ENCODE data around the gene EXT2. TPM values are rescaled to one million over a fixed set of nuclear protein-coding genes. Genes with fewer than 3 reads are reported as not detected.

EXT2 gene
- total RNA-seq, 1 donor from 2014 or later = 75.0 TPM

DNA sequence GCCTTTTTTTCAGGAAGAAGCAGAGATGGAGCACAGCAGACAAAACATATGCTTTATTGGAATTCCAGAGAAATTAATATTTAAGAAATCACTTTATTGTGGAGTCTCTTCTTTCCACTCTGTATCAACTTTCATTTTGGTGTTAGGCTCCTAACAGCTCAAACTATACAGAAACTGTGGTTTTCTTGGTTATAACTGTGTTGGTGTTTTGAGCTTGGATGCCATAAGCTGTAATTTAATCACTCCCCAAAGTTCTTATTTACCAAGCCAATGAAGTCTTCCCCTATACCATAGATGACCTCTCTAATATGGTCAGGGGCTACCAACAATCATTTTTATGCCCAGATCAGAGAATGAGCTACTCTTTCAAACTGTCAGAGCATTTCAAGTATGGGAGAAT, 90.0 kb downstream of the EXT2 start:
- DNase-seq (ENCODE audit: low spot score in 2 of 2, unreplicated experiment in 2 of 2) = no peak
- Mint-ChIP-seq H3K27ac (no peak overlapping the region), H3K4me3 (no peak overlapping the region), H3K4me1 (peaks cover 13% of the 10 kb centered on the region), H3K36me3 (peaks cover 43% of the 10 kb centered on the region), H3K27me3 (ENCODE audit: low read depth) (no peaks in the 10 kb centered on the region), H3K9me3 (peaks cover 30% of the 10 kb centered on the region)
- TF ChIP-seq, protein P1, sequence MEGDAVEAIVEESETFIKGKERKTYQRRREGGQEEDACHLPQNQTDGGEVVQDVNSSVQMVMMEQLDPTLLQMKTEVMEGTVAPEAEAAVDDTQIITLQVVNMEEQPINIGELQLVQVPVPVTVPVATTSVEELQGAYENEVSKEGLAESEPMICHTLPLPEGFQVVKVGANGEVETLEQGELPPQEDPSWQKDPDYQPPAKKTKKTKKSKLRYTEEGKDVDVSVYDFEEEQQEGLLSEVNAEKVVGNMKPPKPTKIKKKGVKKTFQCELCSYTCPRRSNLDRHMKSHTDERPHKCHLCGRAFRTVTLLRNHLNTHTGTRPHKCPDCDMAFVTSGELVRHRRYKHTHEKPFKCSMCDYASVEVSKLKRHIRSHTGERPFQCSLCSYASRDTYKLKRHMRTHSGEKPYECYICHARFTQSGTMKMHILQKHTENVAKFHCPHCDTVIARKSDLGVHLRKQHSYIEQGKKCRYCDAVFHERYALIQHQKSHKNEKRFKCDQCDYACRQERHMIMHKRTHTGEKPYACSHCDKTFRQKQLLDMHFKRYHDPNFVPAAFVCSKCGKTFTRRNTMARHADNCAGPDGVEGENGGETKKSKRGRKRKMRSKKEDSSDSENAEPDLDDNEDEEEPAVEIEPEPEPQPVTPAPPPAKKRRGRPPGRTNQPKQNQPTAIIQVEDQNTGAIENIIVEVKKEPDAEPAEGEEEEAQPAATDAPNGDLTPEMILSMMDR (IDR thresholded peaks at IDR 0.05; ENCODE audit: unreplicated experiment) = no peak

DNA sequence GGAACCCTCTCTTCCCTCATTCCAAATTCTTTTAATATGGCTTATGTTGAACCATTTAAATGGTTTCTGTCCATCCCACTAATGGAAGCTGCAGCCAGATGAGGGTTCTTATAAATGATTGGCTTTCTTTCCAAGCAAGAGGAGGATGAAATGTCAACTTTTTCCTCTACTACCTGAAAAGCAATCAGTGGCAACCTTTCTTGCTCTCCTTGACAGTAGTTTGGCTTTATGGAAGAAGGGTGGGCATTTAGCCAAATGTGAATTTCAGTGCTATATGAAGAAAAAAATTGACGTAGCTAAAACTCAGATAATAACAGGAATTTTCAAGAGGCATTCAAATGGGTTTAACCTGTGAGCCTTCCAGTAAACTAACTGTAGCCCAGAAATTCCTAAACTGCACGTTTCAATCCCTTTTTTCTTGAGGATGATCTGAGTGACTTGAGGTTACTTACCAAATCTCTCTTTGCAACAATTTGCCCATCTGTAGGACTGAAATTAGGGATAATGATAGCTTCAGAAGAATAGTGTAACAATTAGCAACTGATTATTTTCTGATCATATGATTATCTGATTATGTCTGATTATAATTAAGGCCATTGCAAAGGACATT, 90.9 kb downstream of the EXT2 start:
- Mint-ChIP-seq H3K9me3 (peaks cover 30% of the 10 kb centered on the region), H3K4me1 (peaks cover 20% of the 10 kb centered on the region), H3K36me3 (peaks cover 43% of the 10 kb centered on the region), H3K27ac (no peak overlapping the region), H3K27me3 (ENCODE audit: low read depth) (no peaks in the 10 kb centered on the region), H3K4me3 (no peak overlapping the region)
- DNase-seq (ENCODE audit: low spot score in 2 of 2, unreplicated experiment in 2 of 2) = no peak
- TF ChIP-seq, protein P1 (IDR thresholded peaks at IDR 0.05; ENCODE audit: unreplicated experiment) = no peak

DNA sequence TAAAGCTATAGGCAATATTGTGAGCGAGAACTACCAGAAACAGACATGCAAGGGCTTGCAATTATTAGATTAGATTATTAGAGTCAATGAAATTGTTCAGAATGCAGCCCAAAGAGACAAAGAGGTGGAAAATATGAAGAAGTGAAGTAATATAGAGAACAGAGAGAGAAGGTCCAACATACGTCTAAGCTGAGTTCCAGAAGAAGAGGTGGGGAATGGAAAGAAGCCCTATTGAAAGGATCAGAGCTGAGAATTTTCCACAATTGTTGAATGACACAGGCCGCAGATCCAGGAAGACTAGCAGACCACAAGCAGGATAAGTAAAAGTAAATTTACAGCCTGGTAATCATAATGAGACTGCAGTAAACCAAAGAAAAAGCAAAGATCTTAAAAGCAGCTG, 93.2 kb downstream of the EXT2 start:
- no peak overlapping the region for H3K27ac Mint-ChIP-seq
- no peaks in the 10 kb centered on the region for H3K27me3 Mint-ChIP-seq (ENCODE audit: low read depth)
- H3K4me1 Mint-ChIP-seq = peaks cover 28% of the 10 kb centered on the region
- no peak overlapping the region for H3K4me3 Mint-ChIP-seq
- peaks cover 27% of the 10 kb centered on the region for H3K9me3 Mint-ChIP-seq
- DNase-seq (ENCODE audit: low spot score in 2 of 2, unreplicated experiment in 2 of 2) = no peak
- peaks cover 47% of the 10 kb centered on the region for H3K36me3 Mint-ChIP-seq
- TF ChIP-seq, protein P1 (IDR thresholded peaks at IDR 0.05; ENCODE audit: unreplicated experiment) = no peak

DNA sequence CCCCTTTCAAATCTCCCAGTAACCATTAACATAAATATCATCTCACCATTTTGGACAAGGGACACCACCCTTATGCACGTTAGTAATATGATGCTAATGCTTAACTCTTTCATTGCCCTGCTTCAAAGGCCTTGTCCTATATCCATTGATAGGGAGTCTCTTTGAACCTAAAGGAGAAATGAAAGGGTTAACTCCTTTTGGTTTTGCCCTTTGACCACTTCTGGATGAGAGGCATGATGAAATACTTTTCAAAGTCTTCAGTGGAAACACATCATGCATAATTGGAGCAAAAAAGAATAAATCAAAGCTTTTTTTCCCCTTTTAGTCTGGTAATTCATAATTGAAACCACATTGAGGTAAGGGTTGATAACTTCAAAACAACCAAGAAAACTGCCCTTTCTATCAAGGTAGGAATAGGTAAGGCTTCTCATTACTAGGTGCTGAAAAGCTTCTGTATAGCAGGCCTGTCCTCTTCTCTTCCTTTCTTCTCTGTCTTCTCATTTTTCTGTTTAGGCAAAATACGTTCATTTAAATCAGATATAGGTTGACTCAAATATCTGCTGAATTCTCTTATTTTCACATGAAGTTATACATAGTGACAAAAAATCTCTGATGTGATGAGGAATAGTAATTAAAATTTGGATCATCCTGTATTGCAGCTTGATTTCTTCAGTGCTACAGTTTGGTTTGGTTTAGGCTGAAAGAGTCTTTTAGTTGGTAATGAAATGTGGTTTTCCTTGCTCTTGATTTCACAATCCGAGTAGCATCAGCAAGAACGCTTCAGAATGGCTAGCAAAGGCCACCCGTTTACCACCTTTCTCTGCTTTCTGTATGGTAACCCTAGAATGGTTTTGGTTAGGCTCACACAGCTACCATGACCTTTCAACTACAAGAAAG, 94.8 kb downstream of the EXT2 start:
- no peak for DNase-seq (ENCODE audit: low spot score in 2 of 2, unreplicated experiment in 2 of 2)

DNA sequence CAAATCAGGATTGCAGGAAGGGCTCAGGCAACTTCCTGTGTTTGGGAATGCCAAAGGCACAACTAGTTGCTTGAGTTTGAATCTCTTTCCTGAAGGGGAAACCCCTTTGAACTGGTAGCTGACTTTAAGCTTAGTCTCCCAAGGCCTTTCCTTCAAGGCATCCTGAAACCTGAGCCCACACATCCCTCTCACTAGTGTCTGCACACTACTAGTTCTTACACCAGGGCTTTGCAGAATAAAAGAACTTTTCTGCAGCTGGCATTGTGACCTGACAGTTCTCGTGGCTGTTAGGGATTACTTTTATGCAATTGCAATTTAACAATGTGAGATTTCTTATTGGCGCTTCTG, 95.4 kb downstream of the EXT2 start:
- Mint-ChIP-seq H3K27ac (no peak overlapping the region), H3K4me1 (peaks cover 26% of the 10 kb centered on the region), H3K9me3 (peaks cover 34% of the 10 kb centered on the region), H3K36me3 (peaks cover 52% of the 10 kb centered on the region), H3K4me3 (no peak overlapping the region), H3K27me3 (ENCODE audit: low read depth) (no peaks in the 10 kb centered on the region)
- DNase-seq (ENCODE audit: low spot score in 2 of 2, unreplicated experiment in 2 of 2) = no peak
- TF ChIP-seq, protein P1 (IDR thresholded peaks at IDR 0.05; ENCODE audit: unreplicated experiment) = no peak

More for the DNA sequence above, 94.8 kb downstream of the EXT2 start:
- Mint-ChIP-seq H3K36me3 (peaks cover 52% of the 10 kb centered on the region), H3K27ac (no peak overlapping the region), H3K27me3 (ENCODE audit: low read depth) (no peaks in the 10 kb centered on the region), H3K4me1 (peaks cover 28% of the 10 kb centered on the region), H3K4me3 (no peak overlapping the region), H3K9me3 (peaks cover 34% of the 10 kb centered on the region)
- TF ChIP-seq, protein P1 (IDR thresholded peaks at IDR 0.05; ENCODE audit: unreplicated experiment) = no peak
